ENCODE results near the gene TRIM8. TPM values are rescaled to one million over a fixed set of nuclear protein-coding genes. Genes with fewer than 3 reads are reported as not detected.
A peak's percentile ranks its signal among the peaks of the same experiment; 100 is the strongest.

TRIM8 gene
- total RNA-seq, 2 experiments from 2014 or later: 39.5 to 39.8 TPM

DNA sequence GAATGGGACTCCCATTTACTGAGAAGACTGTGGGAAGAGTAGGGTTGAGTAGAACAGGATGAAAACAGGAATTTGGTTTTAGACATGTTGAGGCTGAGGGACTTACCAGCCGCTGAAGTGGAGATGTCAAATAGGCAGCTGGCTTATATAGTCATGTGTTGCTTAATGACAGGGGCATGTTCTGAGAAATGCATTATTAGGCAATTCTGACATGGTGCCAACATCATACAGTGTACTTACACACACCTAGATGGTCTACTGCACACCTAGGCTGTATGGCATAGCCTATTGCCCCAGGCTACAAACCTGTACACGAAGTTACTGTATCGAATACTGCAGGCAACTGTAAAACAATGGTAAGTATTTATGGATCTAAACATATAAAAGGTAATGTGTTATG lies 52.5 kb downstream of the TRIM8 start:
- peaks cover 5% of the 10 kb centered on the region for H3K4me1 Mint-ChIP-seq (ENCODE audit: low read depth)
- ATAC-seq (no peak), DNase-seq (no peak)
- no peaks in the 10 kb centered on the region for H3K9me3 Mint-ChIP-seq
- H3K27me3 Mint-ChIP-seq: no peaks in the 10 kb centered on the region
- TF ChIP-seq, protein P1, sequence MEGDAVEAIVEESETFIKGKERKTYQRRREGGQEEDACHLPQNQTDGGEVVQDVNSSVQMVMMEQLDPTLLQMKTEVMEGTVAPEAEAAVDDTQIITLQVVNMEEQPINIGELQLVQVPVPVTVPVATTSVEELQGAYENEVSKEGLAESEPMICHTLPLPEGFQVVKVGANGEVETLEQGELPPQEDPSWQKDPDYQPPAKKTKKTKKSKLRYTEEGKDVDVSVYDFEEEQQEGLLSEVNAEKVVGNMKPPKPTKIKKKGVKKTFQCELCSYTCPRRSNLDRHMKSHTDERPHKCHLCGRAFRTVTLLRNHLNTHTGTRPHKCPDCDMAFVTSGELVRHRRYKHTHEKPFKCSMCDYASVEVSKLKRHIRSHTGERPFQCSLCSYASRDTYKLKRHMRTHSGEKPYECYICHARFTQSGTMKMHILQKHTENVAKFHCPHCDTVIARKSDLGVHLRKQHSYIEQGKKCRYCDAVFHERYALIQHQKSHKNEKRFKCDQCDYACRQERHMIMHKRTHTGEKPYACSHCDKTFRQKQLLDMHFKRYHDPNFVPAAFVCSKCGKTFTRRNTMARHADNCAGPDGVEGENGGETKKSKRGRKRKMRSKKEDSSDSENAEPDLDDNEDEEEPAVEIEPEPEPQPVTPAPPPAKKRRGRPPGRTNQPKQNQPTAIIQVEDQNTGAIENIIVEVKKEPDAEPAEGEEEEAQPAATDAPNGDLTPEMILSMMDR (IDR thresholded peaks at IDR 0.05): no peak
- no peak overlapping the region for H3K27ac Mint-ChIP-seq
- H3K36me3 Mint-ChIP-seq (ENCODE audit: low read depth): peaks cover 21% of the 10 kb centered on the region
- ChIA-PET POLR2A (no interaction called here), CTCF (no interaction called here)
- intact Hi-C loops (cut with micrococcal nuclease): no loop called here
- H3K4me3 Mint-ChIP-seq: no peak overlapping the region

DNA sequence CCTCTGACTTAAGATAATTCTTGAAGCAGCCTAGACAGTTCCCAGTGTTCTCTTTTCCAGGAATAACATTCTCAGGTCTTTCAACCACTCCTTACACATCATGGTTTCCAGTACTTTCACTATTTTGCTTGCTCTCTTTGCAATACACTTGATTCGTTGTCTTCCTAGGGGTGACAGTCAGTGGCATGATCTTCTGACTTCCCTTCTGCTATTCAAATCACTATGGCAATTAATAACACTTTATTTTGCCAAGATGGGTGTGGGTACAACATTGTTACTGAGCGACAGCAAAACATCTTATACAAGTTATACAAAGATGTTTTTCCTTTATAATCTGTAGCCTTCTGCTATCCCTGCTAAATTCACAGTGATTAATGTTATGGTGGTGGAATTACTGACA lies 54.6 kb downstream of the TRIM8 start:
- ChIA-PET CTCF (interaction anchor here (0.5 to 1.7 kb wide), 3 partner anchors 22 to 115 kb away, joined by 3 to 6 read pairs (median 4); no protein-coding TSS in a partner anchor), POLR2A (interaction anchor here (1.2 kb wide), 1 partner anchor 14 kb away, joined by 3 read pairs; no protein-coding TSS in a partner anchor)
- H3K9me3 Mint-ChIP-seq: no peaks in the 10 kb centered on the region
- H3K4me3 Mint-ChIP-seq: no peak overlapping the region
- peaks cover 23% of the 10 kb centered on the region for H3K36me3 Mint-ChIP-seq (ENCODE audit: low read depth)
- DNase-seq: no peak
- no peaks in the 10 kb centered on the region for H3K27me3 Mint-ChIP-seq
- H3K4me1 Mint-ChIP-seq (ENCODE audit: low read depth): peaks cover 10% of the 10 kb centered on the region
- no peak overlapping the region for H3K27ac Mint-ChIP-seq
- TF ChIP-seq, protein P1 (IDR thresholded peaks at IDR 0.05): no peak
- ATAC-seq: no peak
- intact Hi-C loops (cut with micrococcal nuclease): no loop called here

DNA sequence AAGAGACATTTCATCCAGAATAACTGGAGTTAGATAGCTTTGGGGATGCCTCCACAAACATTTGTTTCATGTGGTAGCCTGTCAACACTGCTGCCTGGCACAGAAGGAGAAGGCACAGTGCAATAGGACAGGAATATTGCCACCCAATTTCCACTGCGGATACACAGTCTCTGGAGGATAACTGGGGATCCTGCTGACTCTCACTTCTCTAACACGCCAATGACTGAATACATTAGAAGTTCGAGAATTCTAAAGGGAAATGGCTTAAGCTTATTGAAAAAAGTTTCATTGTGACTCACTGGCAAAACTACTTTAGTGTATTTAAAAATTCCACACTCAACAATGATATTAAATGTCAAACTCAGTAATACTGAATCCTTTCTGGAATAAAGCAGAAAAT lies 57.0 kb downstream of the TRIM8 start:
- CTCF ChIA-PET: interaction anchor here (1.2 to 1.7 kb wide), 3 partner anchors 10 to 26 kb away, joined by 3 to 6 read pairs (median 6); partner anchors contain the start of genes ARL3 and SFXN2
- no peak for ATAC-seq
- Mint-ChIP-seq H3K4me3 (no peak overlapping the region), H3K27me3 (no peaks in the 10 kb centered on the region), H3K4me1 (ENCODE audit: low read depth) (peaks cover 21% of the 10 kb centered on the region), H3K9me3 (no peaks in the 10 kb centered on the region), H3K36me3 (ENCODE audit: low read depth) (peaks cover 27% of the 10 kb centered on the region), H3K27ac (no peak overlapping the region)
- no peak for DNase-seq
- intact Hi-C loops (cut with micrococcal nuclease): no loop called here
- TF ChIP-seq, protein P1 (IDR thresholded peaks at IDR 0.05): no peak
- POLR2A ChIA-PET: no interaction called here

DNA sequence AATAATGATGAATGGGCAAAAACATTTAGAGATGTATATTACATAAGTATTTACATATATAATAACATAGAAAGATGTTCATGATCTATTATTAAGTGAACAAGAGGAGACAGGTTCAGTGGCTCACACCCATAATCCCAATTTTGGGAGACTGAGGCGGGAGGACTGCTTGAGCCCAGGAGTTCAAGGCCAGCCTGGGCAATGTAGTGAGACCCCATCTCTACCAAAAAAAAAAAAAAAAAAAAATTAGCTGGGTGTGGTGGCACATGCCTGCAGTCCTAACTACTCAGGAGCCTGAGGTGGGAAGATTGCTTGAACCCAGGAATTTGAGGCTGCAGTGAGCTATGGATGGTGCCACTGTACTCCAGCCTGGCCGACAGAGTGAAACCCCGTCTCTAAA lies 57.5 kb downstream of the TRIM8 start:
- CTCF ChIA-PET: interaction anchor here (1.2 to 1.7 kb wide), 3 partner anchors 9 to 26 kb away, joined by 3 to 6 read pairs (median 6); partner anchors contain the start of genes ARL3 and SFXN2
- intact Hi-C loops (cut with micrococcal nuclease): no loop called here
- Mint-ChIP-seq H3K9me3 (no peaks in the 10 kb centered on the region), H3K27ac (no peak overlapping the region), H3K27me3 (no peaks in the 10 kb centered on the region), H3K36me3 (ENCODE audit: low read depth) (peaks cover 24% of the 10 kb centered on the region), H3K4me1 (ENCODE audit: low read depth) (peaks cover 21% of the 10 kb centered on the region), H3K4me3 (no peak overlapping the region)
- DNase-seq (no peak), ATAC-seq (no peak)
- POLR2A ChIA-PET: no interaction called here
- TF ChIP-seq, protein P1 (IDR thresholded peaks at IDR 0.05): no peak

DNA sequence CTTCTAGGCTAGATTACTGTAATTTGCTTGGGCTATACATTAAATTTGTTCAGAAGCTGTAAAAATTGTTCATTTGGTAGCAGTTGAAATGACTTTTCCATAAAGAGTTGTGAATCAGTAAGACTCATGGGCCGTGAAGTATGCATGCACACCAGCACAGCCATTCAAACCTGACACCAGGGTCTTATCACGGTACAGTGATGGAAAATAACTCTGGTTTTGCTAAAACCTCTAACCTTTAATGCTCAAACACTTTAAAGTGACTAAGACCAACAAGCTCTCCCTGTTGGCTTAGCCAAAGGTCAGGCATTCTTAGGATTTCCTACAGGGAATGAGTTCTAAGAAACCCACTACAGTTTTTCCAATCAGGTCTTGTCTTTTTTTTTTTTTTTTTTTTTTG lies 58.5 kb downstream of the TRIM8 start:
- ChIA-PET POLR2A (no interaction called here), CTCF (interaction anchor here (1.7 kb wide), 1 partner anchor 27 kb away, joined by 6 read pairs; no protein-coding TSS in a partner anchor)
- peak; percentile 65 for ATAC-seq
- Mint-ChIP-seq H3K27me3 (no peaks in the 10 kb centered on the region), H3K4me1 (ENCODE audit: low read depth) (peaks cover 26% of the 10 kb centered on the region), H3K9me3 (no peaks in the 10 kb centered on the region), H3K36me3 (ENCODE audit: low read depth) (peaks cover 21% of the 10 kb centered on the region), H3K27ac (no peak overlapping the region), H3K4me3 (no peak overlapping the region)
- TF ChIP-seq, protein P1 (IDR thresholded peaks at IDR 0.05): no peak
- DNase-seq: peak; percentile 24
- intact Hi-C loops (cut with micrococcal nuclease): no loop called here
